ENCODE data around the gene GRK7. TPM values are rescaled to one million over a fixed set of nuclear protein-coding genes. Genes with fewer than 3 reads are reported as not detected.

GRK7 gene, protein sequence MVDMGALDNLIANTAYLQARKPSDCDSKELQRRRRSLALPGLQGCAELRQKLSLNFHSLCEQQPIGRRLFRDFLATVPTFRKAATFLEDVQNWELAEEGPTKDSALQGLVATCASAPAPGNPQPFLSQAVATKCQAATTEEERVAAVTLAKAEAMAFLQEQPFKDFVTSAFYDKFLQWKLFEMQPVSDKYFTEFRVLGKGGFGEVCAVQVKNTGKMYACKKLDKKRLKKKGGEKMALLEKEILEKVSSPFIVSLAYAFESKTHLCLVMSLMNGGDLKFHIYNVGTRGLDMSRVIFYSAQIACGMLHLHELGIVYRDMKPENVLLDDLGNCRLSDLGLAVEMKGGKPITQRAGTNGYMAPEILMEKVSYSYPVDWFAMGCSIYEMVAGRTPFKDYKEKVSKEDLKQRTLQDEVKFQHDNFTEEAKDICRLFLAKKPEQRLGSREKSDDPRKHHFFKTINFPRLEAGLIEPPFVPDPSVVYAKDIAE (N-terminal part only)
- total RNA-seq (2012; rRNA removed) = not detected in 2 replicates
- not detected in 2 replicates for polyA plus RNA-seq (2012; rRNA removed)
- polyA plus RNA-seq (2012; cell fraction: cytosol; rRNA removed) = not detected in 2 replicates
- 0.01 TPM in 1 of 2 replicates, not detected in the other for polyA plus RNA-seq (2012; cell fraction: nucleus; rRNA removed; ENCODE audit: low replicate concordance)
- percentile 10 among the genes with signal in this experiment for Bru-seq, nascent RNA
- BruChase-seq, experiment 1, labeled RNA remaining after a 6-hour chase = percentile 27 among the genes with signal in this experiment
- BruChase-seq, experiment 2, labeled RNA remaining after a 2-hour chase = percentile 25 among the genes with signal in this experiment
- long read RNA-seq = 0 reads

DNA sequence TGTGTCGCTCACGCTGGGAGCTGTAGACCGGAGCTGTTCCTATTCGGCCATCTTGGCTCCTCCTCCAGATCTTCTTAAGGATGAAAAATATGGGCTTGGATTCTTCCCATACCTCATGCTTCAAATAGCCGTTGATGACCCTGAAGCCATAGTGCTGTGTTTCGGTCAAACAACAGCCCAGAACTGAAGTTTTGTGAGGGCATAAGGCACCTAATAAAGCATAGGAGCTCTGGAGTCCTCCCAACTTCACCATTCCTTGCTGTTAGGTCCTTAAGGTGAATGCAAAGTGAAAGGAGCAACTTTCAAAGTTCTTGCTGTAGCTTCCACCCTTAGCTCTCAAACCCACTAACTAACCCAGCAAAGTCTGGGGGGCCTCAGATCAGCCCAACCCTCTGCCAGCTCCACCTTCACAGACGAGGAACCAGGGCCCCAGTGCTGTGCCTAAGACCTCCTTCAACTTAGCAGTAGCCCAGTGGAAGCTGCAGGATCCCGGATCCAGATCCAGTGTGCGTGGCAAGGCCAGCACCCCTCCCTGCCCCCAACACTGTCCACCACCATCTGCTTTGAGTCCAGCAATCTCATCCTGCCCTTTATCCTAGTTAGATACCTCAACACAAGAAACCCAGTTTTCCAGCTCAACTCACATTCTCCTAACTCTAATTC is at the start of gene GRK7:
TSS of gene GRK7 (plus strand) at position 321 of the 663 bp plus-strand sequence. CDS start 14,877 bp downstream, outside the sequence.
- Histone ChIP-seq H3K4me1 (ENCODE audit: control insufficient read depth, insufficient read depth, low read length) (no peaks in the 10 kb centered on the region), H3K36me3 (ENCODE audit: control insufficient read depth, insufficient read depth, low read length) (no peaks in the 10 kb centered on the region), H3K27me3 (ENCODE audit: control insufficient read depth, insufficient read depth, low read length) (no peaks in the 10 kb centered on the region), H3K4me3 (ENCODE audit: insufficient read depth, low read depth, low read length) (no peak within 1 kb of the TSS), H2BK15ac (ENCODE audit: low read depth, low read length) (no peak within 1 kb of the TSS), H2AK5ac (ENCODE audit: low read depth, low read length) (no peak within 1 kb of the TSS), H3K56ac (ENCODE audit: extremely low read depth, insufficient read depth, low read length) (no peak within 1 kb of the TSS), H3K18ac (ENCODE audit: low read depth, low read length) (no peak within 1 kb of the TSS), H4K8ac (ENCODE audit: low read depth in 2 of 2, low read length in 2 of 2) (no peak within 1 kb of the TSS), H2BK120ac (ENCODE audit: low read depth, low read length) (no peak within 1 kb of the TSS), H3K14ac (replicated peaks; ENCODE audit: low read depth, low read length) (no peak within 1 kb of the TSS), H3K4me2 (ENCODE audit: low read depth, low read length) (no peak within 1 kb of the TSS), H4K5ac (ENCODE audit: low read depth, low read length) (no peak within 1 kb of the TSS), H3K4ac (ENCODE audit: low read depth, low read length) (no peak within 1 kb of the TSS), H2AK9ac (replicated peaks; ENCODE audit: low read depth, low read length, poor library complexity) (no peak within 1 kb of the TSS), H3K9me1 (ENCODE audit: insufficient read depth, low read length) (no peaks in the 10 kb centered on the region), H2BK5ac (ENCODE audit: low read depth, low read length, poor library complexity, severe bottlenecking) (no peak within 1 kb of the TSS), H3K23ac (ENCODE audit: low read depth, low read length) (no peak within 1 kb of the TSS), H4K91ac (ENCODE audit: insufficient read depth, low read depth, low read length) (no peak within 1 kb of the TSS), H2BK20ac (ENCODE audit: low read depth, low read length) (no peak within 1 kb of the TSS), H3K9me3 (ENCODE audit: control insufficient read depth, insufficient read depth, low read length) (no peaks in the 10 kb centered on the region), H2AFZ (replicated peaks; ENCODE audit: low read length, poor library complexity) (no peak within 1 kb of the TSS), H3K9ac (ENCODE audit: low read depth, low read length) (no peak within 1 kb of the TSS), H3K79me1 (ENCODE audit: low read depth in 1 of 2, low read length in 2 of 2) (no peaks in the 10 kb centered on the region), H3K27ac (ENCODE audit: insufficient read depth, low read length) (no peak within 1 kb of the TSS), H4K20me1 (ENCODE audit: insufficient read depth, low read length) (no peaks in the 10 kb centered on the region)
- BruUV-seq (replicated peaks) = no TSS peak
- CTCF ChIA-PET = no interaction called here
- POLR2A ChIA-PET (ENCODE audit: unreplicated experiment) = no interaction called here
- no peak for TF ChIP-seq RFX5 (IDR thresholded peaks at IDR 0.05; ENCODE audit: low read depth, low read length)
- TF ChIP-seq FOS (IDR thresholded peaks at IDR 0.05; ENCODE audit: low read depth, low read length) = no peak
- no peak for TF ChIP-seq MAZ (IDR thresholded peaks at IDR 0.05; ENCODE audit: borderline replicate concordance, low read depth, low read length)
- in situ Hi-C loops (cut with MboI; ENCODE audit: low sequenced_read_pairs) (no loop called here), dilution Hi-C loops (cut with HindIII; ENCODE audit: low sequenced_read_pairs, unreplicated experiment) (no loop called here), intact Hi-C loops (cut with micrococcal nuclease) (no loop called here)
- ATAC-seq (ENCODE audit: low read depth) (no peak), DNase-seq (no peak)
- 77% methylated on average over 3 of the region's 9 CpGs; no CpG with 5 or more reads in 1 of the 2 experiments for WGBS, 2 experiments (ENCODE audit: extremely low coverage in 2 of 2, insufficient read length in 1 of 2)

Measured in IMR-90 (cell line).